ENCODE data around the gene BACE1. TPM values are rescaled to one million over a fixed set of nuclear protein-coding genes. Genes with fewer than 3 reads are reported as not detected.

BACE1 gene
- total RNA-seq: 28.8 and 29.3 TPM in 2 replicates
- polyA plus RNA-seq: 28.4 and 29.6 TPM in 2 replicates
- 25.5 and 28.1 TPM in 2 replicates for polyA plus RNA-seq (2011; cell fraction: cytosol; rRNA removed)
- 37.5 and 46.1 TPM in 2 replicates for polyA plus RNA-seq (2011; cell fraction: nucleus; rRNA removed)
- 37.2 and 41.4 TPM in 2 replicates for polyA plus RNA-seq (2012)
- 65.3 and 79.4 TPM in 2 replicates for polyA minus RNA-seq
- polyA minus RNA-seq (2011; cell fraction: cytosol; rRNA and poly(A)+ RNA removed): 8.1 TPM
- polyA minus RNA-seq (2011; cell fraction: nucleus; rRNA and poly(A)+ RNA removed): 12.7 and 21.8 TPM in 2 replicates
- percentile 55 among the genes with signal in this experiment for Bru-seq, nascent RNA
- percentile 90 among the genes with signal in this experiment for BruChase-seq, experiment 1, labeled RNA remaining after a 6-hour chase
- percentile 83 among the genes with signal in this experiment for BruChase-seq, experiment 2, labeled RNA remaining after a 2-hour chase
- long read RNA-seq, full-length matches to known transcripts: 19 of 42 reads
- long read RNA-seq, partial matches to known transcripts: 7 of 42 reads
- long read RNA-seq, other reads (novel, unspliced or antisense): 16 of 42 reads

DNA sequence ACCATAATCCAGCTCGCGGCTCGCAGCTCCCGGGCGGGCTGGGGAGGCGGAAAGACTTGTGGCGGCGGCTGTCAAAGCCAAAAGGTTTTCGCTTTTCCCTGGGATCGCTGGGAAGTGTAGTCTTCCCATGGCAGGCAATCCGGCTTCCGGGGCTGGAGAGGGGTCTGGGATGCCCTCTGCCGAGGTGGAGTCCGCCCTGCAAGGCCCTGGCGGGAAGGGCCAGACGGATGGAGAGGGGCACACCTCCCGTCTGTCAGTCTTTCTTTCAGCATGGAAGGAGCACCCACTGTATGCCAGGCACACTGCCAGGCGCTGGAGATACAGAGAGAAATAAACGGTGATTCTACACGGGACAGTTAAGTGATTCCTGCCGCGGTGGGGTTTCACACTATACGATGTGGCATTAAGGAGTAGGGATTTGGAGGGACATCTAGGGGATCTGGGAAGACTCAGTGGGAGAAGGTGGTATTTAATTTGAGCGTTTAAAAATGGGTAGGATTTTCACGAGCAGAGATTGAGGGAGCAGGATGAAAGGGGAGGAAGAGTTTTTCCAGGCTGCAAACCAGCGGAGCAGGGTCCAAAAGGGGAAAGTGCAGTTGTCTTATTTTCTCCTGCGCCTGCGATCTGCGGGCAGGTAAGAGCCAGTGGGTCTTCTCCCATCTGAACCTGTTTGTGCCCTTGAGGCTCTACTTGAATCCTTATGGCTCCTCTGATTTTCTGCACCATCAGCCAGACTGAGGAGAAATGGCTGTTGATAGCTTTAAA lies at the start of gene BACE1:
TSS of gene BACE1 (minus strand) at position 60 of the 765 bp plus-strand sequence. CDS start 461 bp downstream, outside the sequence.
- FAIRE-seq (peak; percentile 94), DNase-seq (ENCODE audit: low read depth, low spot score) (peak; percentile 82)
- ChIA-PET POLR2A (interaction anchor here (0.6 kb wide), 2 partner anchors 64 to 961 kb away, joined by 3 to 5 read pairs; no protein-coding TSS in a partner anchor), CTCF (interaction anchor here (0.6 to 1.5 kb wide), 10 partner anchors 11 to 84 kb away, joined by 3 to 4 read pairs (median 4); partner anchors contain the start of genes CEP164 and RNF214)
- Histone ChIP-seq H3K36me3 (ENCODE audit: control insufficient read depth in 2 of 2, extremely low read depth in 1 of 2, insufficient read depth in 2 of 2, low read length in 2 of 2) (no peaks in the 10 kb centered on the region), H3K4me3 (replicated peaks in 1 of 3; ENCODE audit: insufficient read depth in 1 of 3, low read depth in 1 of 3, low read length in 3 of 3) (peak within 1 kb of the TSS; percentile 3 to 68 (median 41)), H3K79me2 (ENCODE audit: control insufficient read depth, insufficient read depth, low read length) (peaks cover 11% of the 10 kb centered on the region), H3K27ac (ENCODE audit: insufficient read depth, low read depth, low read length) (peak within 1 kb of the TSS; percentile 34), H3K9me3 (replicated peaks; ENCODE audit: control insufficient read depth, insufficient read depth, low read length) (no peaks in the 10 kb centered on the region), H3K9me1 (replicated peaks; ENCODE audit: control insufficient read depth, extremely low read depth, insufficient read depth, low read length) (no peaks in the 10 kb centered on the region), H3K4me1 (ENCODE audit: control insufficient read depth, extremely low read depth, insufficient read depth, low read length) (peaks cover 14% of the 10 kb centered on the region), H4K20me1 (replicated peaks; ENCODE audit: control insufficient read depth, extremely low read depth, insufficient read depth, low read length) (no peaks in the 10 kb centered on the region), H3K4me2 (ENCODE audit: insufficient read depth, low read length) (peak within 1 kb of the TSS; percentile 85), H3K27me3 (ENCODE audit: control insufficient read depth in 2 of 2, insufficient read depth in 2 of 2, low read length in 2 of 2) (no peaks in the 10 kb centered on the region), H2AFZ (ENCODE audit: low read depth, low read length) (peak within 1 kb of the TSS; percentile 77), H3K9ac (replicated peaks; ENCODE audit: extremely low read depth, insufficient read depth, low read length) (peak within 1 kb of the TSS; percentile 64)
- intact Hi-C loops (cut with micrococcal nuclease) (loop anchor here (1.0 to 5.0 kb wide), 4 partner anchors 12 to 139 kb away; partner anchors contain the start of genes PCSK7, RNF214 and SIDT2), dilution Hi-C loops (cut with MboI; ENCODE audit: extremely low pct_ligation_motif_present, low sequenced_read_pairs) (no loop called here)
- BruUV-seq (replicated peaks): no TSS peak
- TF ChIP-seq POLR2AphosphoS5 (IDR thresholded peaks at IDR 0.05; ENCODE audit: insufficient read depth, low read depth, low read length): peak; percentile 55
- TF ChIP-seq, protein P1, sequence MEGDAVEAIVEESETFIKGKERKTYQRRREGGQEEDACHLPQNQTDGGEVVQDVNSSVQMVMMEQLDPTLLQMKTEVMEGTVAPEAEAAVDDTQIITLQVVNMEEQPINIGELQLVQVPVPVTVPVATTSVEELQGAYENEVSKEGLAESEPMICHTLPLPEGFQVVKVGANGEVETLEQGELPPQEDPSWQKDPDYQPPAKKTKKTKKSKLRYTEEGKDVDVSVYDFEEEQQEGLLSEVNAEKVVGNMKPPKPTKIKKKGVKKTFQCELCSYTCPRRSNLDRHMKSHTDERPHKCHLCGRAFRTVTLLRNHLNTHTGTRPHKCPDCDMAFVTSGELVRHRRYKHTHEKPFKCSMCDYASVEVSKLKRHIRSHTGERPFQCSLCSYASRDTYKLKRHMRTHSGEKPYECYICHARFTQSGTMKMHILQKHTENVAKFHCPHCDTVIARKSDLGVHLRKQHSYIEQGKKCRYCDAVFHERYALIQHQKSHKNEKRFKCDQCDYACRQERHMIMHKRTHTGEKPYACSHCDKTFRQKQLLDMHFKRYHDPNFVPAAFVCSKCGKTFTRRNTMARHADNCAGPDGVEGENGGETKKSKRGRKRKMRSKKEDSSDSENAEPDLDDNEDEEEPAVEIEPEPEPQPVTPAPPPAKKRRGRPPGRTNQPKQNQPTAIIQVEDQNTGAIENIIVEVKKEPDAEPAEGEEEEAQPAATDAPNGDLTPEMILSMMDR (IDR thresholded peaks at IDR 0.05; ENCODE audit: extremely low read depth in 1 of 2, insufficient read depth in 1 of 2, low read depth in 1 of 2, low read length in 2 of 2): peak in 1 of 2 donors; percentile 29
- TF ChIP-seq JUN (IDR thresholded peaks at IDR 0.05; ENCODE audit: borderline replicate concordance, insufficient read depth, insufficient read length, low read depth): no peak
- peak; percentile 47 for TF ChIP-seq POLR2A (IDR thresholded peaks at IDR 0.05; ENCODE audit: low read depth, low read length)
- TF ChIP-seq GATA2 (IDR thresholded peaks at IDR 0.05; ENCODE audit: insufficient read depth, insufficient read length, low read depth, low read length): no peak

Data from endothelial cell of umbilical vein (primary cell).